ENCODE results near the gene MCTP1.

The MCTP1 gene

DNA sequence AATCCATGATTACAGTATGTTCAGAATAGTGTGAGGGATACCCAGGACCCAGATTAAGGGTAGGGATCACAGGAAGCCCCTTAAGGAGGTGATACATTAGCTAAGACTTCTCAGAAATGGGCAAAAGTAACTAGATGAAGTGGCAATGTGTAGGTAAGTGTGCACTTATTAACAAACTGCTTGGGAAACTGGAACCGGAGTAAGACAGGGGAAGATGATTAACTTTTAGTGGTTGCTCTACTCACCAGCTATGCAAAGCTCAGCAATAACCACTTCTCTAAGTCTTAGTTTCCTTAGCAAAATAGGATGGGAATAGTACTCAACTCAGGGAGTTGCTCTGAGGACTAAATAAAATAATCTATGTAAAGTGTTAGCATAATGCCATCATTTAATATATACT, 182.2 kb downstream of the MCTP1 start:
- H3K4me1 ChIP-seq (ENCODE audit: insufficient read depth, low read length) = no peaks in the 10 kb centered on the region
- no peaks in the 10 kb centered on the region for H3K9me3 ChIP-seq (ENCODE audit: control insufficient read depth, insufficient read depth, low read length)
- no peaks in the 10 kb centered on the region for H3K36me3 ChIP-seq (ENCODE audit: insufficient read depth, low read length)
- no peak overlapping the region for H3K9ac ChIP-seq (ENCODE audit: low read depth, low read length)

DNA sequence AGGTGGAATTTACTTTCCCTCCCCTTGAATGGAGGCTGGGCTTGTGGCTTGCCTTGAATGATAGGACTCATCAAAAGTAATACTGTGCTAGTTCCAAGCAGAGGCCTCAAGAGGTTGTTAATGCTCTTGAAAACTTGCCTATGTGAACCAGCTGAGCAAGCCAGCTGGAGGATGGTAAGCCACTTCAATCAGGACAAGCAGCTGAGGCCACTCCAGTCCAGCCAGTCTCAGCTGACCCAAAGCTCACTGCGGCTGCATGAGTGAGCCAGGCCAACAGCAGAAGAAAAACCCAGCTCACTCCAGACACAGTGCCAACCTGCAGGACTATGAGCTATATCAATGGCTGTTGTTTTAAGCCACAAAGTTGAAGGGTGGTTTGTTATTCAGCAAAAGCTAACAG, 182.8 kb downstream of the MCTP1 start:
- Histone ChIP-seq H3K36me3 (ENCODE audit: insufficient read depth, low read length) (no peaks in the 10 kb centered on the region), H3K9ac (ENCODE audit: low read depth, low read length) (no peak overlapping the region), H3K4me1 (ENCODE audit: insufficient read depth, low read length) (no peaks in the 10 kb centered on the region), H3K9me3 (ENCODE audit: control insufficient read depth, insufficient read depth, low read length) (no peaks in the 10 kb centered on the region)

GRCh38 chr5:95100551-95100950, 184.3 kb downstream of the MCTP1 start:
- no peaks in the 10 kb centered on the region for H3K36me3 ChIP-seq (ENCODE audit: insufficient read depth, low read length)
- no peaks in the 10 kb centered on the region for H3K4me1 ChIP-seq (ENCODE audit: insufficient read depth, low read length)

DNA sequence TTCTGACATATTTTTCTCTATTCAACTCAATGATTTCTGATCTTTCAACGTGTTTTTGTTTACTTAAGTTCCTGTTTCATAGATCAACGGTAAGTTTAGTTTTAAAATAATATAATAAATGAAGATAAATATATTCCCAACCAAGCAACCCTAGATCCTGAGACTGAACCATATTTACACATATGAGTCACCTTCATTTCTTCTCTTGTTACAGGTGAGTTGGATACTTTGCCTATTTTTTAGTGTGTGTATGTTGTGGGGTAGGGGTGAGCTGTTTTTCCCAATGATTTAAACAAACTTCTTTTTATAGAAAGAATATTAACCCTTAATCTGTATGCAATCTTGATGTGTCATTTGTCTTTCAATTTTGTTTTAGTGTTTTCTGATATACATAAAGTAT, 186.9 kb downstream of the MCTP1 start:
- Histone ChIP-seq H3K9me3 (ENCODE audit: control insufficient read depth, insufficient read depth, low read length) (no peaks in the 10 kb centered on the region), H3K9ac (ENCODE audit: low read depth, low read length) (no peak overlapping the region), H3K36me3 (ENCODE audit: insufficient read depth, low read length) (no peaks in the 10 kb centered on the region), H3K4me1 (ENCODE audit: insufficient read depth, low read length) (peaks cover 8% of the 10 kb centered on the region)

More at GRCh38 chr5:95100551-95100950, 184.3 kb downstream of the MCTP1 start:
- Histone ChIP-seq H3K9me3 (ENCODE audit: control insufficient read depth, insufficient read depth, low read length) (no peaks in the 10 kb centered on the region), H3K9ac (ENCODE audit: low read depth, low read length) (no peak overlapping the region)

GRCh38 chr5:95093211-95093610, 191.7 kb downstream of the MCTP1 start:
- Histone ChIP-seq H3K36me3 (ENCODE audit: insufficient read depth, low read length) (no peaks in the 10 kb centered on the region), H3K9ac (ENCODE audit: low read depth, low read length) (no peak overlapping the region), H3K4me1 (ENCODE audit: insufficient read depth, low read length) (peaks cover 9% of the 10 kb centered on the region), H3K9me3 (ENCODE audit: control insufficient read depth, insufficient read depth, low read length) (peaks cover 3% of the 10 kb centered on the region; the same call in 1 of the 2 replicates)

GRCh38 chr5:95090774-95091173, 194.1 kb downstream of the MCTP1 start:
- no peak overlapping the region for H3K9ac ChIP-seq (ENCODE audit: low read depth, low read length)
- peaks cover 9% of the 10 kb centered on the region for H3K4me1 ChIP-seq (ENCODE audit: insufficient read depth, low read length)
- H3K9me3 ChIP-seq (ENCODE audit: control insufficient read depth, insufficient read depth, low read length) = peaks cover 3% of the 10 kb centered on the region; the same call in 1 of the 2 replicates

DNA sequence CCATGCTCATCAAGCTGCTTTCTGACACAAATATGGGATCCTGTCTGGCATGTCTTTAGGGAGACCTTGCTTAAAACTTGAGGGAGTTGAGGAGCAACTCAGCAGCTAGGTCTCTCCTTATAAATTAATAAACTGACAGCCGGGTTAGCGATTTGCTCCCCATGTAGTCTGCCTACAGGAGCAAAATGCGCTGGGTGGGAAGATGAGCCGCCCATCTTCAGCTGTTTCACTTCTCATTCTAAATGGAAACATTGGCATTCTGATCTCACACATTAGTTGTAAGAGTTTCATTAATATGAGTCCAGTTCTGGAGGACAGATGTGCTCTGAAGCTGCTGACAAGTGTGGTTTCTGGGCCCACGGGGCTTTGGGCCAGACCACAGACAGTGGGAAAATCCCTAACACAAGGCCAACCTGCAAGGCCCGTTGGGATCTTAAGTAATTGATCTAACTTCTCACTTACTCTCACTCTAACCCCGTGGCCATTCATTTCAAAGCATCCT, 197.0 kb downstream of the MCTP1 start:
- H3K9ac ChIP-seq (ENCODE audit: low read depth, low read length) = no peak overlapping the region
- peaks cover 3% of the 10 kb centered on the region; the same call in 1 of the 2 replicates for H3K9me3 ChIP-seq (ENCODE audit: control insufficient read depth, insufficient read depth, low read length)
- H3K36me3 ChIP-seq (ENCODE audit: insufficient read depth, low read length) = no peaks in the 10 kb centered on the region
- peaks cover 3% of the 10 kb centered on the region; the same call in 1 of the 2 replicates for H3K4me1 ChIP-seq (ENCODE audit: insufficient read depth, low read length)

More at GRCh38 chr5:95090774-95091173, 194.1 kb downstream of the MCTP1 start:
- H3K36me3 ChIP-seq (ENCODE audit: insufficient read depth, low read length) = no peaks in the 10 kb centered on the region

DNA sequence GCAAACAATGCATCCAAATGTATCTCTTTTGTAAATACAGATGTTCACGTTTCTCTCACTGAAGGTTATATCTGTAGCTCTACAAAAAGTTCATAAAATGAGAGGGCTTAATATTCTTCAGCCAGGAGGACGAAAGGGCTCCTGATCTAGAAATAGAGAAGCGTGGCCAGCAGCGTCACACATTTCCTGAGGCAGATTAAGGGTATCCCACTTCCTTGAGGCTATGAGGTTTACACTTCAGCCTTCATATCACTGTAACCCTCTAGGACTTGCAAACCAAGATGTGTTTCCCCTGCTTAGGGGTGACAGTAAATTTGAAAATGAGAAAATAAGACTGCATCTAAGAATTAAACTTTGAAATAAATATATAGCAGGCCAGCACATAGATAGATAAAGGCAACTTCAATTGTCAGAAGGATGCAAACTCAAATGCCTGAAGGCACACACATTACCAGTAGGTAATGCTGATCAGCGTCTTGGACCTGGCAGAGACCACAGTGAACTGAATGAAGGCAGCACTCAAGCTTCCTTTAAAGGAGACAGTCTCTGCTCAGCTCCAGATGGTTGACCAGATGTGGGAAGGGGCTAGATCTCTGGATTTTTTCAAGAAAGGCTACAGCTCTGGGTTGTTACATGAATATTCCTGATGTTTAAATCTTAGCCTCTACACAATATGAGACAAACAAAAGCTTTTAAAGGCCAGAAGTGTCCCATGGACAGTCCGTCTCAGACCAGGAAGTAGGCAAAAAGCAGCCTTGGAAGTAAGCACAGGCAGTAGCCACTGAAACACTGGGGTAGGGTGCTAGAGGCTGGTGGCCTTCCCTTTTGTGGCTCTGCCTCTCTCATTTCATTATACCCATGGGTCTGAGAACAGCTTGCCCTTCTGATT, 197.7 kb downstream of the MCTP1 start:
- H3K36me3 ChIP-seq (ENCODE audit: insufficient read depth, low read length) = no peaks in the 10 kb centered on the region
- peaks cover 3% of the 10 kb centered on the region; the same call in 1 of the 2 replicates for H3K9me3 ChIP-seq (ENCODE audit: control insufficient read depth, insufficient read depth, low read length)
- peaks cover 5% of the 10 kb centered on the region; the same call in 1 of the 2 replicates for H3K4me1 ChIP-seq (ENCODE audit: insufficient read depth, low read length)
- no peak overlapping the region for H3K9ac ChIP-seq (ENCODE audit: low read depth, low read length)

- H3K9ac ChIP-seq (ENCODE audit: low read depth, low read length) = no peak overlapping the region
- H3K9me3 ChIP-seq (ENCODE audit: control insufficient read depth, insufficient read depth, low read length) = no peaks in the 10 kb centered on the region
- H3K4me1 ChIP-seq (ENCODE audit: insufficient read depth, low read length) = peaks cover 5% of the 10 kb centered on the region; the same call in 1 of the 2 replicates
- H3K36me3 ChIP-seq (ENCODE audit: insufficient read depth, low read length) = no peaks in the 10 kb centered on the region
Measured at GRCh38 chr5:95084757-95085156, 200.1 kb downstream of the MCTP1 start.

GRCh38 chr5:95083606-95084005, 201.3 kb downstream of the MCTP1 start:
- Histone ChIP-seq H3K9ac (ENCODE audit: low read depth, low read length) (no peak overlapping the region), H3K9me3 (ENCODE audit: control insufficient read depth, insufficient read depth, low read length) (no peaks in the 10 kb centered on the region), H3K36me3 (ENCODE audit: insufficient read depth, low read length) (no peaks in the 10 kb centered on the region), H3K4me1 (ENCODE audit: insufficient read depth, low read length) (peaks cover 5% of the 10 kb centered on the region; the same call in 1 of the 2 replicates)

DNA sequence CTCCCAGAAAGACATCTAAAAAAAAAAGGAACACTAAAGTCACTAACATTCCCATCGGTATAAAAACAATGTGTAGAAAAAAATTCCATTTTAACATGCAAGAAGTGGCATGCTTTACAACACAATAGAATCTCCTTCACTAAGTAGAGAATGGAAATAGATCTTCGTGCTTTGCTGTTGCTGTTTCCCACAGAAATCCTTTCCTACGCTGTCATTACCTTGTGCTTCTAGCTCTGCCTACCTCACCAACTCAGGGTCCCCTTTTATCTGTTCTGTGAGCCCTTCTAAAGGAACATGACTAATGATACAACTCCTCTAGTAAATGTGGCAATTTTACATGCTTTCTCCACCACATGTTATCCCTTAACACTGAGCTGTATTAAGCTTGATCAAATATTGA, 202.9 kb downstream of the MCTP1 start:
- Histone ChIP-seq H3K9ac (ENCODE audit: low read depth, low read length) (peak overlapping the region; percentile 49; the same call in 1 of the 2 replicates), H3K36me3 (ENCODE audit: insufficient read depth, low read length) (no peaks in the 10 kb centered on the region), H3K9me3 (ENCODE audit: control insufficient read depth, insufficient read depth, low read length) (no peaks in the 10 kb centered on the region), H3K4me1 (ENCODE audit: insufficient read depth, low read length) (peaks cover 5% of the 10 kb centered on the region; the same call in 1 of the 2 replicates)

- Histone ChIP-seq H3K9me3 (ENCODE audit: control insufficient read depth, insufficient read depth, low read length) (no peaks in the 10 kb centered on the region), H3K9ac (ENCODE audit: low read depth, low read length) (peak overlapping the region; percentile 49; the same call in 1 of the 2 replicates), H3K4me1 (ENCODE audit: insufficient read depth, low read length) (peaks cover 5% of the 10 kb centered on the region; the same call in 1 of the 2 replicates), H3K36me3 (ENCODE audit: insufficient read depth, low read length) (no peaks in the 10 kb centered on the region)
Measured at GRCh38 chr5:95081500-95081960, 203.4 kb downstream of the MCTP1 start.

DNA sequence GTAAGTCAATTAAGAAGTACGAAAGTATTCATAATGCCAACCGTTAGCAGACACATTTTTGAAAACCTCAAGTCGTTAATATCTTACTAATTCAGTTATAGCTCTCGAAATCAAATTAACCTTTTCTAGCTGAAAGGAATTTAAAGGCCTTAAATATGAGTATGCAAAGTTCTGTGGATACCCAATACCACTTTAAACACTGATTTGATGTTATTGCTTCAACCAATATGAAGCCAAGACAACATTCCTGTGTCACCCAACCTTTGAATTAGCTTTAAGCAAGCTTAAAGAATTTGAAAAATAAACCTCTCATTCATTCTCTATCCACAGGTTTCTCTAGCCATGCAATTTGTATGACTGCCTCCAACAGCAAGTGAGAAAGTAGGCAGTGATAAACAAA, 204.5 kb downstream of the MCTP1 start:
- Histone ChIP-seq H3K9me3 (ENCODE audit: control insufficient read depth, insufficient read depth, low read length) (no peaks in the 10 kb centered on the region), H3K9ac (ENCODE audit: low read depth, low read length) (peak overlapping the region; percentile 12; the same call in 1 of the 2 replicates), H3K4me1 (ENCODE audit: insufficient read depth, low read length) (peaks cover 5% of the 10 kb centered on the region; the same call in 1 of the 2 replicates), H3K36me3 (ENCODE audit: insufficient read depth, low read length) (no peaks in the 10 kb centered on the region)

DNA sequence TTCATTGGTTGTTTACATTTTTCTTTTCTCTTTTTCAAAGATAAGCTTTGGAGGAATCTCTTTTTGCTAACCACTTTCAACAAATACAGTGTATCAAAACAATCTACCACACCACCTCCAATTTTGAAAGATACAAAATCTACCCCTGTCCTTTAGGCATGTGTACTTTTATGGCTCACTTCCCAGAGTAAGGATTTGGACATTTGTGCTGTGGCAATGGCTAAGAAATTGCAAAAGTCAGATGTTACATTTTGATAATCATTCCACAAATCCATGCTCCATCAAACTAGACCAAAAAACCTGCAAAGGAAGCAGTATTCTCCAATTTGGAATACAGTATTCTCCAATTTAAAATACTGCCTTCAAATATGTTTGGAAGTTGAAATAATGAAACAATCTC, 204.9 kb downstream of the MCTP1 start:
- no peak overlapping the region for H3K9ac ChIP-seq (ENCODE audit: low read depth, low read length)
- H3K36me3 ChIP-seq (ENCODE audit: insufficient read depth, low read length) = no peaks in the 10 kb centered on the region
- no peaks in the 10 kb centered on the region for H3K9me3 ChIP-seq (ENCODE audit: control insufficient read depth, insufficient read depth, low read length)
- peaks cover 5% of the 10 kb centered on the region; the same call in 1 of the 2 replicates for H3K4me1 ChIP-seq (ENCODE audit: insufficient read depth, low read length)

Data from ES-I3 (cell line).